Suprapubic skin (tissue), 4 donors: Measurements from ENCODE around the gene LRP8. TPM values are rescaled to one million over a fixed set of nuclear protein-coding genes. Genes with fewer than 3 reads are reported as not detected.

Experiments
- DNase-seq, 2 donors: peaks; one replicate each; pipeline ENCODE4 v3.0.0-alpha.2; 2019; ENCODE audit warnings: low spot score in 2 of 2
- H3K27ac ChIP-seq: fragments of 200-600 bp; sonication (generic); one replicate; pipeline ENCODE4 v1.5.1; 2019
- H3K27me3 ChIP-seq: fragments of 200-600 bp; sonication (generic); one replicate; pipeline ENCODE4 v1.5.1; 2019
- H3K36me3 ChIP-seq: fragments of 200-600 bp; sonication (generic); one replicate; pipeline ENCODE4 v1.5.1; 2019
- H3K4me1 ChIP-seq: fragments of 200-600 bp; sonication (generic); one replicate; pipeline ENCODE4 v1.5.1; 2019
- H3K4me3 ChIP-seq: fragments of 200-600 bp; sonication (generic); one replicate; pipeline ENCODE4 v1.5.1; 2019; ENCODE audit warnings: mild to moderate bottlenecking
- H3K9me3 ChIP-seq: fragments of 200-600 bp; sonication (generic); one replicate; pipeline ENCODE4 v1.5.1; 2019
- CTCF ChIP-seq, 2 donors: fragments of 200-600 bp in 1 of 2; fragments of 450-650 bp in 1 of 2; sonication (generic) in 1 of 2; IDR thresholded peaks; one replicate each; pipeline ENCODE4 v1.5.1; 2016 to 2019; ENCODE audit warnings: antibody characterized with exemption in 2 of 2, mild to moderate bottlenecking in 1 of 2, moderate library complexity in 1 of 2
- EP300 ChIP-seq: sonication (generic); formaldehyde crosslinking; IDR thresholded peaks from one replicate; pipeline ENCODE4 v1.6.1; 2017; ENCODE audit warnings: antibody characterized with exemption
- POLR2A ChIP-seq, 2 donors: fragments of 450-650 bp; IDR thresholded peaks; one replicate each; pipeline ENCODE4 v1.6.1; 2017; ENCODE audit warnings: antibody characterized with exemption in 2 of 2, mild to moderate bottlenecking in 2 of 2, moderate library complexity in 2 of 2
- POLR2AphosphoS5 ChIP-seq, 3 donors: sonication (generic); formaldehyde crosslinking; IDR thresholded peaks; one replicate each; pipeline ENCODE4 v1.6.1; 2017; ENCODE audit warnings: antibody characterized with exemption in 3 of 3
- WGBS: methylation state at CpG from one replicate; pipeline ENCODE4 v1.1.5; 2018; 5-methylcytosine and 5-hydroxymethylcytosine counted together
- total RNA-seq, 4 donors: library from RNA; depleted of rRNA; stranded (reverse); fragments of >200 nt; gene quantifications; one replicate each; pipeline ENCODE4 v1.1.0, GENCODE V29; 2016

LRP8 gene
- total RNA-seq, 4 donors from 2014 or later: 2.8 to 11.8 (median 4.1) TPM

GRCh38 chr1:53350853-53351767 lies 23.2 kb upstream of the LRP8 start:
- peak in 1 of 2 donors; percentile 21 for DNase-seq
- WGBS: 83% methylated on average over 7 of the region's 8 CpGs

DNA sequence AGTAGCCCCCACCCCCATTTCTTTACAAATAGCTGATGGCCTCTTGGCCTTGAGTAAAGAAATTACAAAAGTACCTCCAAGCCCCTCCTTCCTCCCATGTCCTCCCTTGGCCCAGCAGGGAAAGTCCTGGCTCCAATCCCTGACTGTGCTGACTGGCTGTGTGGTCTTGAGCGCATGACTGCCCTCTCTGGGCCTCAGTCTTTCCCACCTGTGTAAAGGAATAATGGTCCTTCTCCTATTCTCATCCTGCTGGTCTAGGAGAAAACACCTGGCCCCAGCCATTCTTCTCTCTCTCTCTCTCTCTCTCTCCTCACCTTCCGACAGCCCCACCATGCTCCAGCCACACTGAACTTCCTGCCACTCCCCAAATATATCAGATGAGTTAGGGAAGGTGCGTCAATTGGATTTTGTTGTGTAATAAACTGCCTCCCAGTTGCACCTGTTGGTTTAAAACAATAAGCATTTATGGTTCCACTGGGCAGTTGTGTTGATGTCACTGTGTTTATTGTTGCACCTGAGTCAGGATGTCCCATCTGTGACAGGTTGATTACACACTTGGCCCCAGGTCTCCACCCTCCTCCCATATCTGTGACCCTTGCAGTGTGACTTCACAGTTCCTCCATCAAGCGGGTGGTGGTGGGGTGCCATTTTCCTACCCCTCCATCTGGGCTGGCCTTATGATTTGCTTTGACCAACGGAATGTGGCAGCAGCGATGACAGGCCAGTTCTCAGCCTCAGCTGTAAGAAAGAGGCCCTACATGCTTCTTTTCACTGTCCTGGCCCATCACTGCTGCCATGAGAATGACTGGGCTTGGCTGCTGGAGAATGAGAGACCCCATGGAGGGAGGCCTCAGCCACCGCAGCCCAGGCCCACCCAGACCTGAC lies 22.3 kb upstream of the LRP8 start:
- H3K4me1 ChIP-seq: no peaks in the 10 kb centered on the region
- H3K27me3 ChIP-seq: no peaks in the 10 kb centered on the region
- WGBS: 86% methylated on average over 4 of the region's 7 CpGs
- H3K27ac ChIP-seq: no peak overlapping the region
- peak in 1 of 2 donors; percentile 59 for DNase-seq
- no peak overlapping the region for H3K4me3 ChIP-seq
- TF ChIP-seq EP300 (no peak), CTCF (IDR thresholded peaks at IDR 0.05) (no peak), POLR2A (IDR thresholded peaks at IDR 0.05) (no peak), POLR2AphosphoS5 (IDR thresholded peaks at IDR 0.05) (no peak)
- no peaks in the 10 kb centered on the region for H3K36me3 ChIP-seq
- H3K9me3 ChIP-seq: no peaks in the 10 kb centered on the region

More at GRCh38 chr1:53350853-53351767, 23.2 kb upstream of the LRP8 start:
- TF ChIP-seq POLR2A (IDR thresholded peaks at IDR 0.05) (no peak), CTCF (IDR thresholded peaks at IDR 0.05) (no peak), POLR2AphosphoS5 (IDR thresholded peaks at IDR 0.05) (no peak), EP300 (no peak)
- Histone ChIP-seq H3K9me3 (no peaks in the 10 kb centered on the region), H3K27ac (no peak overlapping the region), H3K27me3 (no peaks in the 10 kb centered on the region), H3K4me1 (no peaks in the 10 kb centered on the region), H3K36me3 (no peaks in the 10 kb centered on the region), H3K4me3 (no peak overlapping the region)

GRCh38 chr1:53349369-53349835 lies 21.5 kb upstream of the LRP8 start:
- H3K36me3 ChIP-seq: no peaks in the 10 kb centered on the region
- DNase-seq: peak in 1 of 2 donors; percentile 62
- TF ChIP-seq CTCF (IDR thresholded peaks at IDR 0.05) (no peak), EP300 (no peak), POLR2A (IDR thresholded peaks at IDR 0.05) (no peak), POLR2AphosphoS5 (IDR thresholded peaks at IDR 0.05) (no peak)
- H3K27me3 ChIP-seq: no peaks in the 10 kb centered on the region
- no peaks in the 10 kb centered on the region for H3K4me1 ChIP-seq
- H3K9me3 ChIP-seq: no peaks in the 10 kb centered on the region
- 61% methylated on average over 3 of the region's 5 CpGs for WGBS
- no peak overlapping the region for H3K27ac ChIP-seq
- H3K4me3 ChIP-seq: no peak overlapping the region

- Histone ChIP-seq H3K4me1 (no peaks in the 10 kb centered on the region), H3K27me3 (no peaks in the 10 kb centered on the region), H3K36me3 (no peaks in the 10 kb centered on the region), H3K9me3 (no peaks in the 10 kb centered on the region), H3K4me3 (no peak overlapping the region), H3K27ac (no peak overlapping the region)
- peak; percentile 46 to 49 for DNase-seq
- 86% methylated on average over 18 of the region's 21 CpGs for WGBS
- TF ChIP-seq POLR2A (IDR thresholded peaks at IDR 0.05) (no peak), EP300 (no peak), CTCF (IDR thresholded peaks at IDR 0.05) (no peak)
Observed at GRCh38 chr1:53348486-53349368, 20.9 kb upstream of the LRP8 start.
